ENCODE measurements around the gene RRAGD. TPM values are rescaled to one million over a fixed set of nuclear protein-coding genes. Genes with fewer than 3 reads are reported as not detected.

Gene RRAGD
- total RNA-seq, 1 donor from 2014 or later: 3.8 TPM

DNA sequence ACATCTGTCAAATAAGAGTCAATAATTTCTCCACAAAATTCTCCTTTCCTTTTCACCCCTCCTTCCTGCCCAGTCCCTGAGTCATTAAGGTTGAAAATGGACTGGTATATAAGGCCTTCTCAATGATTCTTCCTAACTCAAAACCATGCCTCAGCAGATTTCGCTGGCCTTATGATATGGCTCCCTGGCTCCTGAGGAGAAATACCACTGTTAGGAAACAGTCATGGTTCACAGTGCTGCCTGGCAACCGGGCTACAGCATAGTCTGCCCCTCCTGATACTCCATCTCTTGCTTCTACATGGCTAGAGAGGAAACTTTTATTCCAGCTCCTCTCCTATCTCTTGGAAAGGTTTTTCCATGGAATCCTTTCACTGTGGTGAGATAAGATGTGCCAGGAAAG, 64.2 kb downstream of the RRAGD start:
- Histone ChIP-seq H4K20me1 (ENCODE audit: insufficient read depth, low read length) (peaks cover 81% of the 10 kb centered on the region), H3K79me2 (ENCODE audit: insufficient read depth, low read length) (peaks cover 98% of the 10 kb centered on the region), H3K27me3 (ENCODE audit: insufficient read depth, low read length) (no peaks in the 10 kb centered on the region), H3K4me2 (ENCODE audit: low read length) (peak overlapping the region; percentile 83), H3K9ac (ENCODE audit: low read length) (peak overlapping the region; percentile 39), H3K9me3 (ENCODE audit: insufficient read depth, low read depth, low read length) (no peaks in the 10 kb centered on the region), H3K27ac (ENCODE audit: low read depth, low read length) (peak overlapping the region; percentile 51), H2AFZ (ENCODE audit: low read depth, low read length) (no peak overlapping the region), H3K36me3 (ENCODE audit: insufficient read depth, low read length) (peaks cover 2% of the 10 kb centered on the region), H3K4me1 (ENCODE audit: insufficient read depth, low read length) (peaks cover 47% of the 10 kb centered on the region), H3K4me3 (ENCODE audit: insufficient read depth, low read depth, low read length) (no peak overlapping the region)
- FAIRE-seq (peak; percentile 9), DNase-seq (ENCODE audit: low read depth) (no peak)
- peak overlapping the region; percentile 81 for H3K27ac Mint-ChIP-seq (ENCODE audit: unreplicated experiment)
- peaks cover 60% of the 10 kb centered on the region for H3K4me1 Mint-ChIP-seq (ENCODE audit: low read depth, unreplicated experiment)
- H3K9me3 Mint-ChIP-seq (ENCODE audit: unreplicated experiment): no peaks in the 10 kb centered on the region
- no peak overlapping the region for H3K4me3 Mint-ChIP-seq (ENCODE audit: unreplicated experiment)
- TF ChIP-seq CTCF (IDR thresholded peaks at IDR 0.05; ENCODE audit: insufficient read depth, low read depth, low read length): no peak
- no peak for TF ChIP-seq EZH2 (IDR thresholded peaks at IDR 0.05; ENCODE audit: insufficient read depth, low read length)
- peaks cover 2% of the 10 kb centered on the region for H3K36me3 Mint-ChIP-seq (ENCODE audit: low read depth, unreplicated experiment)
- no peaks in the 10 kb centered on the region for H3K27me3 Mint-ChIP-seq (ENCODE audit: low read depth, unreplicated experiment)

DNA sequence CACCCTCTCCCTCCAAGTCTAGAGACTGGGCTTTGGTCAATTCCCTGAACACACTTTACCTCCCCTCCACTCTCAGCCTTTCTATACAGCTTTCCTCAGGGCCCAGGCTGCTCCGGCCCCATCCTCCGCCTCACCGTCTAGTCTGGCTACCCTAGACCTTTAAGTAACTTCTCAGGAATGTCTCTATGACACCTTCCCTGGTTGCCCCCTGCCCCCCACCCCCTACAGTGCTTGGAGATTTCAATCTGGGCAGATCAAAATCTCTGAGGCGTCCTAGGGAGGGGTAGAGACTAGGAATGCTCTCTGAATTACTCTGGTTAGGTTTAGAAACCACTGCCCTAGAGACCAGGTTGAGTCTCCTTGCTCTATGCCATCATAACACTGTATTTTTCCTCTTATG, 65.6 kb downstream of the RRAGD start:
- Histone ChIP-seq H3K9ac (ENCODE audit: low read length) (no peak overlapping the region), H3K9me3 (ENCODE audit: insufficient read depth, low read depth, low read length) (no peaks in the 10 kb centered on the region), H2AFZ (ENCODE audit: low read depth, low read length) (no peak overlapping the region), H3K27ac (ENCODE audit: low read depth, low read length) (peak overlapping the region; percentile 12), H4K20me1 (ENCODE audit: insufficient read depth, low read length) (peaks cover 85% of the 10 kb centered on the region), H3K27me3 (ENCODE audit: insufficient read depth, low read length) (no peaks in the 10 kb centered on the region), H3K4me3 (ENCODE audit: insufficient read depth, low read depth, low read length) (no peak overlapping the region), H3K79me2 (ENCODE audit: insufficient read depth, low read length) (peaks cover 95% of the 10 kb centered on the region), H3K36me3 (ENCODE audit: insufficient read depth, low read length) (peaks cover 8% of the 10 kb centered on the region), H3K4me2 (ENCODE audit: low read length) (peak overlapping the region; percentile 43), H3K4me1 (ENCODE audit: insufficient read depth, low read length) (peaks cover 47% of the 10 kb centered on the region)
- Mint-ChIP-seq H3K4me3 (ENCODE audit: unreplicated experiment) (peak overlapping the region; percentile 42), H3K9me3 (ENCODE audit: unreplicated experiment) (no peaks in the 10 kb centered on the region), H3K27ac (ENCODE audit: unreplicated experiment) (peak overlapping the region; percentile 95), H3K36me3 (ENCODE audit: low read depth, unreplicated experiment) (peaks cover 3% of the 10 kb centered on the region), H3K4me1 (ENCODE audit: low read depth, unreplicated experiment) (peaks cover 60% of the 10 kb centered on the region), H3K27me3 (ENCODE audit: low read depth, unreplicated experiment) (no peaks in the 10 kb centered on the region)
- DNase-seq (ENCODE audit: low read depth): no peak
- TF ChIP-seq EZH2 (IDR thresholded peaks at IDR 0.05; ENCODE audit: insufficient read depth, low read length): no peak
- TF ChIP-seq CTCF (IDR thresholded peaks at IDR 0.05; ENCODE audit: insufficient read depth, low read depth, low read length): no peak
- FAIRE-seq: no peak

- H3K4me1 Mint-ChIP-seq (ENCODE audit: low read depth, unreplicated experiment): peaks cover 7% of the 10 kb centered on the region
- H3K36me3 Mint-ChIP-seq (ENCODE audit: low read depth, unreplicated experiment): peaks cover 16% of the 10 kb centered on the region
- H3K79me2 ChIP-seq (ENCODE audit: insufficient read depth, low read length): peaks cover 38% of the 10 kb centered on the region
- H3K27me3 ChIP-seq (ENCODE audit: insufficient read depth, low read length): no peaks in the 10 kb centered on the region
- H3K4me2 ChIP-seq (ENCODE audit: low read length): no peak overlapping the region
- peaks cover 37% of the 10 kb centered on the region for H4K20me1 ChIP-seq (ENCODE audit: insufficient read depth, low read length)
- no peak overlapping the region for H2AFZ ChIP-seq (ENCODE audit: low read depth, low read length)
- no peak overlapping the region for H3K4me3 ChIP-seq (ENCODE audit: insufficient read depth, low read depth, low read length)
- H3K36me3 ChIP-seq (ENCODE audit: insufficient read depth, low read length): peaks cover 43% of the 10 kb centered on the region
- DNase-seq (ENCODE audit: low read depth): no peak
- H3K27me3 Mint-ChIP-seq (ENCODE audit: low read depth, unreplicated experiment): no peaks in the 10 kb centered on the region
- no peak overlapping the region for H3K4me3 Mint-ChIP-seq (ENCODE audit: unreplicated experiment)
- no peak overlapping the region for H3K9ac ChIP-seq (ENCODE audit: low read length)
- no peaks in the 10 kb centered on the region for H3K9me3 ChIP-seq (ENCODE audit: insufficient read depth, low read depth, low read length)
- no peak for FAIRE-seq
- H3K27ac Mint-ChIP-seq (ENCODE audit: unreplicated experiment): no peak overlapping the region
- H3K4me1 ChIP-seq (ENCODE audit: insufficient read depth, low read length): no peaks in the 10 kb centered on the region
- no peaks in the 10 kb centered on the region for H3K9me3 Mint-ChIP-seq (ENCODE audit: unreplicated experiment)
- TF ChIP-seq CTCF (IDR thresholded peaks at IDR 0.05; ENCODE audit: insufficient read depth, low read depth, low read length) (no peak), EZH2 (IDR thresholded peaks at IDR 0.05; ENCODE audit: insufficient read depth, low read length) (no peak)
- H3K27ac ChIP-seq (ENCODE audit: low read depth, low read length): no peak overlapping the region
These were observed 72.5 kb downstream of the RRAGD start for GRCh38 chr6:89339565-89339964.

All from astrocyte (in vitro differentiated cells and primary cell).